ENCODE measurements around the gene TBC1D25.

TBC1D25 gene

DNA sequence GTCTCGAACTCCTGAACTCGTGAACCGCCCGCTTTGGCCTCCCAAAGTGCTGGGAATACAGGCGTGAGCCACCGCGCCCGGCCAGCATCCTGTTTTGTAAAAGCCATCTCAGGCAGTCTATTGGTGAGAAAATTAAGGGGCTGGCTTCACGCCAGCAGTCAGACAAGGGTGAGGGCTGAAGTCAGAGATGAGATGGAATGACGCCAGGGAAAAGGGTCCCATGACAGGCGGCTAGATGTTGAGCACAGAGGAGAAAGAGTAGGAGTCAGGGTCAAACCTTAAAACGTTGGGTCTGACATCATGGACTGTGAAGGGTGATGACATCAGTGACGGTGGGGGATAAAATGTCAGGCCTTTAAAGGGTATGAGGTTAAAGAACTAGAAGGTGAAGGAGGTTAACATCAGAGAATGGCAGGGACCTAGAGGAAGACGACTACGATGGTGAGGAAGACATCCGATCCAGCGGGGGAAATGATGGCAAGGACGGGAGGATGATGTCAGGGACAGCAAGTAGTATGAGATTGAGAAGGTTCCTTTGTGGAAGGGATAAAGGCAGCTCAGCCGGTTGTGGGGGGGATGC is 34.3 kb downstream of the TBC1D25 start:
- FAIRE-seq = no peak

- no peak for FAIRE-seq
Observed at GRCh38 chrX:48574270-48575266, 35.1 kb downstream of the TBC1D25 start, which contains the start of gene RBM3. RBM3 (plus strand) TSS chrX:48574484; CDS start chrX:48575181, 697 bp downstream.

DNA sequence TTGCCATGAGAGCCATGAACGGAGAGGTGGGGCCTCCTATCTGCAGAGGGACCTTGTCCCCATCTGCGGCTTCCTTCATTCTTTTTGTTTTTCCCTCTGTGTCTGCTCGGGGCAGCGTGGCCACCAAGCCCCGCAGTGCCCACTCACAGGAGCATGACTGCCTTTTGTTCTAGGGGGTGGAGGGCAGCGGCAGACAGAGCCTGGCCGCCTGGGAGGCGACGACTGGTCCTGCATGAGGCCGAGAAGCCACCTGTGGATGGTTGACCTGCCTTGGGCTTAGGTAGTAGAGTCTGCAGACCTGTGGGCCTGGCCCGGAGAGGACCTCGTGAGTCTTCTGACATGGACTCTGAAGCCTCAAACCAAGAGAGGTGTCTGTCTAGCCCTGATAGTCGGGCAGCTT is 36.1 kb downstream of the TBC1D25 start:
- FAIRE-seq = no peak

DNA sequence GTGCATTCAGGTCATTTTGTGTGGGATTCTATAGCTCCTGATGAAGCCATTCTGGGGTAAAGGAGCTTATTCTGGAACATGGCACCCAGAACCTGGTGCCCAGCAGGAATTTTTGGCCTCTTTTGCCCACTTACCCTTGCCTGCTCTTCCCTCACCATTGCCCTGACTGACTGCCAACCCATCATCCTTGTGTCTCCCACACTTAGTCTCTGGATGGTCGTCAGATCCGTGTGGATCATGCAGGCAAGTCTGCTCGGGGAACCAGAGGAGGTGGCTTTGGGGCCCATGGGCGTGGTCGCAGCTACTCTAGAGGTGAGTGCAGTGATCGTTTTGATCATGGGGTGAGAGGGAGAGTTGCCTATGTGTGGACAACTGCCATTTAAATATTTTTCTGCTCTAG is 36.6 kb downstream of the TBC1D25 start:
- no peak for FAIRE-seq

- FAIRE-seq = no peak
Observed at GRCh38 chrX:48578661-48579128, 39.2 kb downstream of the TBC1D25 start.

DNA sequence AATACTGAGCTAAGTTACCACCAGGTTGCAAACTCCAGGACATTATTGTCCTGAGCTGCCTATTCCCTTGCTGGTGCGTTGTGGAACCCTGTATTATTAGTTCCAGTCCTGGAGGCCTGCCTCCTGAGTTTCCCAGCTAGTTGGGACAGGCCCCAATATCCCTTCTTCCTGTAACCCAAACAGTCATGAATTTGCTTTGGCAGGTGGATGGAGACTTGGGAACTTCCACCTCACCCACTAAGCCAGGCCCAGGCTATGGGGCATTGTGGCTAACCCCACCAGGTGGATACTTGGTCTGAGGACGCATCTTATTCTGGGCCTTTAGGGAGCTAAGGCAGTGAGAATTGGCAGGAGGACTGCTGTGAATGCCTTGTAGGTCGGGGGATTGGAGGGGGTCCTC is 39.7 kb downstream of the TBC1D25 start:
- FAIRE-seq = no peak

- FAIRE-seq = no peak
Observed at GRCh38 chrX:48580662-48581061, 41.1 kb downstream of the TBC1D25 start.

DNA sequence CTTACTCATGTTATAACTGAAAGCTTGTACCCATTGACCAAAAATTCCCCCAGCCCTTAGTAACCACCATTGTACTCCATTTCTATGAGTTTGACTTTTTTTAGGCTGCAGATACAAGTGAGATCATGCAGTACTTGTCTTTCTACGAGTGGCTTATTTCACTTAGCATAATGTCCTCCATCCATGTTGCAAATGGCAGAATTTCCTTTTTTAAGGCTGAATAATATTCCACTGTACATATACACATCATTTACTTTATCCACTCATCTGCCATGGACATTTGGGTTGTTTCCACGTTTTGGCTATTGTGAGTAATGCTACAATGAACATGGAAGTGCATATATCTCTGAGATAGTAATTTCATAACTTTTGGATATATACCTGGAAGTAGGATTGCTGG is 45.2 kb downstream of the TBC1D25 start:
- FAIRE-seq = no peak

DNA sequence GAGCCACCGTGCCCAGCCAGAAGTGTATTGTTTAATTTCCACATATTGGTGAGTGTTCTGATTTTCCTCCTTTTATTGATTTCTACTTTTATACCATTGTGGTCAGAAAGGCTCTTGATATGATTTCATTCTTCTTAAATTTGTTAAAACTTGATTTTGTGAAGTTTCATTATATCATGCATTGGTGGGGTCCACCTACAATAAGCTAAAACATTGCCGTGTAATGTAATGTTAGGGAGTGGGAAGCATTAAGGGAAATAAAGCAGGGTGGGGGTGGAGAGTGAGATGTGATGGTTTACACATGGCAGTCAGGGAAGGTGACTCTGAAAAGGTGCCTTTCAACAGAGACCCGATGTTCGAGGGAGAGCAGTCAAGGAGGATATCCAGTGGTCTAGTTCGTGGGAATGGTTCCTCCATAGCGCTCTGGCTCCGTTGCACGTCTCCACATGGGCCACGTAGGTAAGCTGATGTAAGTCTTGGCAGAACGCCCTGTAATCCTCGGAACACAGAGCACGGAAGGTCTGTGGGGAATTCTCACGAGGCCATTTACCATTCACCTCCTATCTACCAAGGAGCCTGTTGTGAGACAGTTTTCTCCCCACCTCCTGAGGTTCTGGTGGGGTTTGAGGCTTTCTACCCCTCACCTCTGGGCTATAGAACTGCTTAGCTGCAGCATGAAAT is 50.1 kb downstream of the TBC1D25 start:
- FAIRE-seq = no peak

DNA sequence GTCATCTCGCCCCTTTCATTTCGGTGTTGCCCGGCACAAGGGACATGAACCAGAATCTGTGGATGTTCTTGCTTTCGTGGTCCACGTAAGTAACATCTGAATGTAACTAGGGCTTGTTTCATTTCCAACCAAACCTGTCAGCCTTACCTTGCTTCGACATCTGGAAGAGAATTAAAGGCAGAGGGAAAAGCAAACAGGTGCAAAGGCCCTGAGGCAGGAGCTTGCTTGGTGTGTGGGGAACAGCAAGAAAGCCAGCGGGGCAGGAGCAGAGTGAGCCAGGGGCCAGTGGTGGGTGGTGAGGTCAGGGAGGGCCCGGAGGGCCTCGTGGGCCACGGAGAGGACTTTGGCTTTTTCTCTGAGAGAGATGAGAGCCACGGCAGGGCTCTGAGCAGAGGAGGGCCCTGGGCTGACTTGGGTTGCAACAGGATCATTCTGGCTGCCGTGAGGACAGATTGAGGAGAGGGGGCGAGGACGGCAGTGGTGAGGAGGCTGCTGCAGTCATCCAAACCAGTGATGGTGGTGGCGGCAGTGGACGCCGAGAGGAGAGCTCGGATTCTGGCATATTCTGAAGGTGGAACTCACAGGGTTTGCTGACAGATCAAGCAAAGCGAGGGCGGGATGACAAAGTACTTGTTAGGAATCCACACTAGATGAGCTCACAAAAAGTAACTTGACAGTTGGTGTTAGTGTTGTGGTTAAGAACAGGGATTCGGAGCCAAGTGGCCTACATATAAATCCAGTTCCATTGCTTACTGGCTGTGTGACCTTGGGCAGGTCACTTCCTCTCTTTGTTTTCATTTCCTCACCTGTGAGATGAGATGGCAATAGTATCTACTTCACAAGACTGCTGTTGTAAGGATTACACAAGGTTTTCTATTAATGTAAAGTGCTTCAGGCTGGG is 50.9 kb downstream of the TBC1D25 start:
- no peak for FAIRE-seq

GRCh38 chrX:48591255-48591791 is 51.8 kb downstream of the TBC1D25 start:
- FAIRE-seq = no peak

GRCh38 chrX:48592971-48593370 is 53.5 kb downstream of the TBC1D25 start:
- no peak for FAIRE-seq

GRCh38 chrX:48595929-48596328 is 56.4 kb downstream of the TBC1D25 start:
- FAIRE-seq = no peak

DNA sequence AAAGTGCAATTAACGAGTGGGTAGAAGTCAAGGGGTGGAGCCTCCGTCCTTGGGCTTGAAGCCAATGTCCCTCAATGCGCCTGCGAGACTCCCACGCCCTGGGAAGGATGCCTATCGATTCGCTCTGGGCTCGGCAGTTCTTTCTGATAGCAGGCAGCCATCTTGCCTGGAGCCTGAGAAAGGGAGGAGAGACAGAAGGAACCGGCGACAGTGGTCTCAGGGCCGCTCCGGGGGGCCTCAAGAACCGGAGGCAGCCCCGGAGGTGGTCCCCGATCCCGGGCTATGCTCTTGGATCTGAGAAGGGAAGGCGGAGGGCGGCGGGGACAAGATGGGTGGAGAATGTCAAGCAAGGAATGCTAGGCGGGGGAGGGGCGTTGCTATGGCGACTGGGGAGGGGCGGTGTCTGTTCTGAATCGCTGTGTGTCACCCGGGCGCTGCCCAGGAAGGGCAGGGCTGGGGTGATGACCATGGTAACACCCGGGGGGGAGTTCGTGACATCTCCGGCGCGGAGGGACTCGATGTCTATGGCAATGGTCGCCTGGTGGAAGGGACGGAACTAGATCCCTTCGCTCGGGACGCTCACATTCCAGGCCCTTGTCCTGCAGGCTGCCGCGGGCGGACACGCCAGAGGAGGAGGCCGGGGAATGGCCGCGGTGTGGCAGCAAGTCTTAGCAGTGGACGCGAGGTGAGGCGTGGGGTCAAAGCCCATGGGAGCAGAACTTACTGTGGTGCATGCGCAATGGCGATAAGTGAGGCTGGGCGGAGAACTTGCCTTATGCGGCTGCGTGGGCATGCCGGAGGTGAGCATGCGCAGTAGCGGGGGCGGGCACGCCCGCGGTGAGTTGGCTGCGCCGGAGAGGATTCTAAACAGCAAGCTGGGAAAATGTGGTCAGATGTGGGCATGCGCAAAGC is 58.1 kb downstream of the TBC1D25 start, which contains the start of gene WDR13:
Gene WDR13 (plus strand): TSS at position 140 of the 912 bp plus-strand sequence. CDS start 505 bp downstream, at position 645.
- FAIRE-seq = no peak

- FAIRE-seq = no peak
Observed at GRCh38 chrX:48598614-48599013, 59.1 kb downstream of the TBC1D25 start.

GRCh38 chrX:48599341-48599740 is 59.8 kb downstream of the TBC1D25 start:
- no peak for FAIRE-seq

DNA sequence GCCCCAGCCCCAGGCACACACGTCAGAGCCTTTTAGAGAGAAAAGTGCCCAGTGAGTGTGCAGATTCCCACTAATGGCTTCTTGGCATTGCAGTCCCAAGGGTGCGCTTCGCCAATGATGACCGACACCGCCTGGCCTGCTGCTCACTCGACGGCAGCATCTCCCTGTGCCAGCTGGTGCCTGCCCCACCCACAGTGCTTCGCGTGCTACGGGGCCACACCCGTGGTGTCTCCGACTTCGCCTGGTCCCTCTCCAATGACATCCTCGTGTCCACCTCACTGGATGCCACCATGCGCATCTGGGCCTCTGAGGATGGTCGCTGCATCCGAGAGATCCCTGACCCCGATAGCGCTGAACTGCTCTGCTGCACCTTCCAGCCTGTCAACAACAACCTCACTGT is 60.7 kb downstream of the TBC1D25 start:
- FAIRE-seq = no peak

DNA sequence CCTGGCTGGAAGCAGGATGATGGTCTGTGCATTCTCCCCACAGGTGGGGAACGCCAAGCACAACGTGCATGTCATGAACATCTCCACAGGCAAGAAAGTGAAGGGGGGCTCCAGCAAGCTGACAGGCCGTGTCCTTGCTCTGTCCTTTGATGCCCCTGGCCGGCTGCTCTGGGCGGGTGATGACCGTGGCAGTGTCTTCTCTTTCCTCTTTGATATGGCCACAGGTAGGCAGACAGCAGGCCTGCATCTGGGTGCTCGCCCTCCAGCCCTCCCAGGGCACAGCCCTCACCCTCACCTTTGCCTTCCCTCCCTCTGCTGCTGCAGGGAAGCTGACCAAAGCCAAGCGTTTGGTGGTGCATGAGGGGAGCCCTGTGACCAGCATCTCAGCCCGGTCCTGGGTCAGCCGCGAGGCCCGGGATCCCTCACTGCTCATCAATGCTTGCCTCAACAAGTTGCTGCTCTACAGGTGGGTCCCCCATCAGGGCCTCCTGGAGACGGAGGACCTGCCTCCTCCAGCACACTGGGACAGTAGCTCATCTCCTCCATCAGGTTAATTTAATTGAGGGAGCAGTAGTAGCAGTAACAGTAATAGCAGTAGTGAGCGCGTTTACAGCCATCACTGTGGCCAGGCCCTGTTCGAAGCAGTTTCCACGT is 62.4 kb downstream of the TBC1D25 start:
- no peak for FAIRE-seq

DNA sequence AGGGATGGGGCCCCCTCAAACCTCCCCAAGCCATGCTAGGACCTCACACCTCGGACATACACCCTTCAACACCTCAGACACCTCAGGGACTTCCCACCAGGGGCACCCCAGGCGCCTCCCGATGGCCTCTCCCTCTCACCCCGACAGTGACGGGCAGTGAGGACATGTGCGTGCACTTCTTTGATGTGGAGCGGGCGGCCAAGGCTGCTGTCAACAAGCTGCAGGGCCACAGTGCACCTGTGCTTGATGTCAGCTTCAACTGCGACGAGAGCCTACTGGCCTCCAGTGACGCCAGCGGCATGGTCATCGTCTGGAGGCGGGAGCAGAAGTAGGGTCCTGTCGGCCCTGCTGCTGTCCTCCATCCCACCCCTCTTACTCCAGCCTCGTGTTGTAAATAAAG is 65.2 kb downstream of the TBC1D25 start:
- no peak for FAIRE-seq

DNA sequence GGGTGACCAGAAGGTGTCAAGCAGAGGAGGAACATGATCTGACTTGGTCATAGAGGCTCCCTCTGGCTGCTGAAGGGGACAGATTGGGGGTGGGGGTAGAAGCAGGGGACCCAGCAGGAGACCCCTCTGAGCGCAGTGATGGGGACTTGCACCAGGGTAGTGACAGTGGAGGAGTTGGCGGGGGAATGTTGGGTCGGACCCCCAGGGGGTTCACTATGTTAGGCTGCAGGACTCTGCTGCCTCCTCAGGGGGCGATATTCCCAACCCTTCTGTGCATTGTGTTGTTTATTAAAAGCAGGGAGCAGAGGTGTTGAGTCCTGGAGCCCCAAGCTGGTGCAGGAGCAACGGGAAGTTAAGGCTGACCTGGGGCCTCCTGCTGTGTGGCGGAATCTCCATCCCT is 66.6 kb downstream of the TBC1D25 start:
- no peak for FAIRE-seq

All from TTC549 (cell line).